ENCODE measurements around the gene ATP8A2. TPM values are rescaled to one million over a fixed set of nuclear protein-coding genes. Genes with fewer than 3 reads are reported as not detected.

ATP8A2 gene
- total RNA-seq, 1 experiment from 2014 or later: 0.26 TPM

GRCh38 chr13:25775275-25775674, 403.5 kb downstream of the ATP8A2 start:
- Mint-ChIP-seq H3K4me1 (ENCODE audit: insufficient read depth, unreplicated experiment) (peaks cover 7% of the 10 kb centered on the region), H3K4me3 (ENCODE audit: unreplicated experiment) (no peak overlapping the region), H3K36me3 (ENCODE audit: insufficient read depth, unreplicated experiment) (no peaks in the 10 kb centered on the region), H3K27ac (ENCODE audit: low read depth, unreplicated experiment) (no peak overlapping the region), H3K27me3 (ENCODE audit: insufficient read depth, unreplicated experiment) (no peaks in the 10 kb centered on the region), H3K9me3 (ENCODE audit: unreplicated experiment) (no peaks in the 10 kb centered on the region)
- no TSS peak for BruUV-seq (replicated peaks)
- POLR2A ChIA-PET: no interaction called here
- no peak for TF ChIP-seq CTCF (IDR thresholded peaks at IDR 0.05; ENCODE audit: unreplicated experiment)
- intact Hi-C loops (cut with micrococcal nuclease): no loop called here
- no peak for DNase-seq (ENCODE audit: unreplicated experiment)
- CTCF ChIA-PET: no interaction called here

GRCh38 chr13:25775986-25776385, 404.2 kb downstream of the ATP8A2 start:
- POLR2A ChIA-PET: no interaction called here
- no peak for DNase-seq (ENCODE audit: unreplicated experiment)
- BruUV-seq (replicated peaks): no TSS peak
- no peak overlapping the region for H3K27ac Mint-ChIP-seq (ENCODE audit: low read depth, unreplicated experiment)
- no peaks in the 10 kb centered on the region for H3K27me3 Mint-ChIP-seq (ENCODE audit: insufficient read depth, unreplicated experiment)
- CTCF ChIA-PET: no interaction called here
- peaks cover 6% of the 10 kb centered on the region for H3K4me1 Mint-ChIP-seq (ENCODE audit: insufficient read depth, unreplicated experiment)
- H3K9me3 Mint-ChIP-seq (ENCODE audit: unreplicated experiment): no peaks in the 10 kb centered on the region
- no peaks in the 10 kb centered on the region for H3K36me3 Mint-ChIP-seq (ENCODE audit: insufficient read depth, unreplicated experiment)
- intact Hi-C loops (cut with micrococcal nuclease): no loop called here
- no peak for TF ChIP-seq CTCF (IDR thresholded peaks at IDR 0.05; ENCODE audit: unreplicated experiment)
- no peak overlapping the region for H3K4me3 Mint-ChIP-seq (ENCODE audit: unreplicated experiment)

GRCh38 chr13:25776722-25777121, 404.9 kb downstream of the ATP8A2 start:
- Mint-ChIP-seq H3K9me3 (ENCODE audit: unreplicated experiment) (no peaks in the 10 kb centered on the region), H3K36me3 (ENCODE audit: insufficient read depth, unreplicated experiment) (no peaks in the 10 kb centered on the region), H3K4me1 (ENCODE audit: insufficient read depth, unreplicated experiment) (no peaks in the 10 kb centered on the region), H3K27ac (ENCODE audit: low read depth, unreplicated experiment) (no peak overlapping the region), H3K4me3 (ENCODE audit: unreplicated experiment) (no peak overlapping the region), H3K27me3 (ENCODE audit: insufficient read depth, unreplicated experiment) (no peaks in the 10 kb centered on the region)
- no peak for TF ChIP-seq CTCF (IDR thresholded peaks at IDR 0.05; ENCODE audit: unreplicated experiment)
- POLR2A ChIA-PET: no interaction called here
- BruUV-seq (replicated peaks): no TSS peak
- DNase-seq (ENCODE audit: unreplicated experiment): no peak
- CTCF ChIA-PET: no interaction called here
- intact Hi-C loops (cut with micrococcal nuclease): no loop called here

- no peak for DNase-seq (ENCODE audit: unreplicated experiment)
- Mint-ChIP-seq H3K36me3 (ENCODE audit: insufficient read depth, unreplicated experiment) (no peaks in the 10 kb centered on the region), H3K4me3 (ENCODE audit: unreplicated experiment) (no peak overlapping the region), H3K4me1 (ENCODE audit: insufficient read depth, unreplicated experiment) (no peaks in the 10 kb centered on the region), H3K27ac (ENCODE audit: low read depth, unreplicated experiment) (no peak overlapping the region), H3K9me3 (ENCODE audit: unreplicated experiment) (no peaks in the 10 kb centered on the region), H3K27me3 (ENCODE audit: insufficient read depth, unreplicated experiment) (no peaks in the 10 kb centered on the region)
- no TSS peak for BruUV-seq (replicated peaks)
- no peak for TF ChIP-seq CTCF (IDR thresholded peaks at IDR 0.05; ENCODE audit: unreplicated experiment)
- CTCF ChIA-PET: no interaction called here
- intact Hi-C loops (cut with micrococcal nuclease): no loop called here
- POLR2A ChIA-PET: no interaction called here
Observed at GRCh38 chr13:25777509-25777908, 405.7 kb downstream of the ATP8A2 start.

Measured in MCF 10A (cell line).